Stimulated activated CD8-positive, alpha-beta memory T cell treated with anti-CD3 and anti-CD28 coated beads, Interleukin-15, amount 100 ng/mL, for 4 hours (primary cell): ENCODE results near the gene KMT2E.

Experiments used
- DNase-seq, 2 donors: peaks; one replicate each; pipeline ENCODE4 v3.0.0-alpha.2; 2020; ENCODE audit warnings: low read depth in 2 of 2

KMT2E gene

GRCh38 chr7:105007298-105007697, 6.7 kb upstream of the KMT2E start:
- no peak for DNase-seq

DNA sequence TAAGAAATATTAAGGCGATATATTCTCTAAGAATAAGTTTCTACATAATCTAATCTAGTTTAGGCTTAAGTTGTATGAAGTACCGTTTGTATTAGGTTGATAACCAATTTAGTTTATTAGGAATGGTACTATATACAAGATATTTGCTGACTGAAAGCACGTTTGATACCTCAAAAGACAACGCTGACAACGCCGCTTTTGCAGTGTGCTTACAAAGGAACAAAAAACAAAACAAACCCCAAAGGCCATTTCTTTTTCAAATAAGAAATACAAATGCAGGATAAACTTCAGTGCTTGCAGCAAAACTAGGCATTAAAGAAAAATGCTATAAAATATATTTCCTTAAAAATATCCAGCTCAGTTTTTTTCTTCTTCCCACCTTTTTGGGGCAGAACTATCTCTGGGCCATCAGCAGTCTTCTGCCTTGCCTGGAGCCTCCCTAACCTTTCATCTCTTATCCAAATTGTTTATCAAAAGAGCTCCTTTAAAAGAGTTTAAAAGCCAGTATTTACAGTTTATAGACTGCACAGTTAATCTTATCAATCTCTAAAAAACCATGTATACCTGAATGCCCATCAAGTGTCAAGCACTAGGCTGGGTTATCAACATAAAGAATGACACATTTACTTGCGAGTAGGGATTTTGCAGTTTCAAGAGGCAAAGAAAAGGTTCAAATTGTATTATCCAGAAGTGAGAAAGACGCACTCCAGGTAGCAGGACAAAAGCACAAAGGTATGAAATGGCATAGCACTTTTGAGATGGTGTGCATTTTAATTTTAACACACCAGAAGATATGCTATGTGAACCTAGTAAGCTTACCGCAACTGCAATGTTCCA, 4.1 kb upstream of the KMT2E start:
- DNase-seq, result no peak

GRCh38 chr7:105010504-105011130, 3.4 kb upstream of the KMT2E start:
- no peak for DNase-seq

- no peak for DNase-seq
Measured at GRCh38 chr7:105011141-105011830, 2.7 kb upstream of the KMT2E start.

DNA sequence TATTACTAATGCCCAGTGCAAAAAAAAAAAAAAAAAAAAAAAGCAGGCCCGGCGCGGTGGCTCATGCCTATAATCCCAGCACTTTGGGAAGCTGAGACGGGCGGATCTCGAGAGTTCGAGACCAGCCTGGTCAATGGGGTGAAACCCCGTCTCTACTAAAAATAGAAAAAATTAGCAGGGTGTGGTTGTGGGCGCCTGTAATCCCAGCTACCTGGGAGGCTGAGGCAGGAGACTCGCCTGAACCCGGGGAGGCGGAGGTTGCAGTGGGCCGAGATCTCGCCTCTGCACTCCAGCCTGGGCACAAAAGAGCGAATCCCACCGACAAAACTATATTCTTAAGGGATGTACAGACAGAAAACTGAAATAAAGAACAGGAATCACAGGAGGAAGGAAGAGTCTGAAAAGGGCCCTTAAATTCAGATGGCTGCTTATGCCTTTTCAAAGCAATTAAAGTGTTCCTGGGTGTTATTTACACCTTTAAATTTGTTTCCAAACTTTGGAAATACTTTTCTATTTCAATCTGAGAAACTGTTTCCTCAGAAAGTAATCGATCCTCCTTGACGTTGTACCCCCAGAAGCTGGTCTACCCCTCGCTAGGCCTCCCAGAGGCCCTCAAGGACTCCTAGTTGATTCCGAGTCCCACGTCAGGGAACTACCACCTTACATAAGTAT, 2.0 kb upstream of the KMT2E start:
- DNase-seq, result no peak

DNA sequence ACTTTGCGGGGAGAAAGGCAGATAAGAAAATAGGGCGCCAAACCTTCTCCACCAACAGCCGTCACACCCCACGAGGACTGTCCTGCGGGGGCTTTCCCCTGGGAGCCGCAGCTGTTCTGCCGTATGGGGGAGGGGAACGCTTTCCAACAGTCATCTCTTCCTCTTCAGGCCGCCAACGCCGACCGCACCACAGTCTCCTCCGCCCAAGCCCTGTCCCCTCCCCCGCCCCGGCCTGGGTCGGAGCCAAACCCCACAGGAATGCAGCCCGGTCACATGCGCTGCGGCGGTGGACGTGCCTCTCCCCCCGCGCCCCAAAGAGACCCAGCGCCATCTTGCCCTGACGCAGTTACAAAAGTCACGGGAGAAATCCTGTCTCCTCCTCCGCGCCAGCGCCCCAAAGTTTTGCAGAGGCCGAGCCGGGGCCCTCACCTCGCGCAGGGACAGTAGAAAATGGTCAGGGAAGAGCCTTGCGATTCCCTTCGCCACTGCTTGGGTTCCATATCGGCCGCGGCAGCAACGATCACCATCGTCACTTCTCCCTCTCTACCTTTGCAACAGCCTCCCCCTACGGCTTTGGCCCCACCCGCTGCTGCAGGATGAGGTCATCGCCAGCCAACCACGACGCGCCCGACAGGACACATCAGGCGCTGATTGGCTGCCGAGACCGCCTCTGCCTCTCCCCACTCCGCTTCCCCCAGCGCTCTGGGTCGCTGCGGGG, 1.3 kb upstream of the KMT2E start:
- peak; percentile 100 for DNase-seq

- DNase-seq, result peak; percentile 82 to 92
Measured at GRCh38 chr7:105013221-105013815, 687 bp upstream of the KMT2E start.

DNA sequence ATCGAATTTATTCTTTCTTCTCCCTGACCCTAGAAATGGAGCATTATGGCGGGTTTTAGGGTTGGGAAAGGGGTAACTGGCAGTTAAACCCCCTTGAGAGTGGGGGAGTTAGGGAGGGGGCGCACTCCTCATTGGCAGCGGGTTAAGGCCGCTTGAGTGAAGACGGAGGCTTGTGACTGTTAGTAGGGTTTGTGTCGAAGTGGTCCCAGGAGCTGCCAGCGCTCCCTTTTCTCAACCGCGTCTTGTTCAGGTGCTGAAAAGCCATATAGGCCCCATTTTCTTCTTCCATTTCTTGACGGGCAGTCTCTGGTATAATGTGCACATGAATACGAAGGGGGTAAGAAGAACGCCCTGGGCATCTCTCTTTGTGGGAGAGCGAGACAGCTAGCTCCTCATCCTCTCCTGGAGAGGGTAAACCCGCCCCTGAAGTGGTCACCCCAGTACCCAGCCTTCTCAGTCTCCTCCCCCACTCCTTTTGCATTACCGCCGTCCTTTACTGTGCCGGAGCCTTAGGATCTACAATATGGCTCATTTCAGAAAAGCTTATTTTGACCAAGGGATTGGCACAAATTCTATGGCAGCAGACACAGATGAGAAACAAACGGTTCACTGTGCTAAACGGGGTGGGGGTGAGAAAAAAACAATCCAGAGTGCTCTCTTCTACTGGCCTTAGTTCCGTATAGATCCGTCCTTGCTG, 836 bp downstream of the KMT2E start:
- peak in 1 of 2 donors; percentile 17 for DNase-seq

GRCh38 chr7:105015390-105015965, 1.5 kb downstream of the KMT2E start:
- DNase-seq, result no peak

- no peak for DNase-seq
Measured at GRCh38 chr7:105016068-105016708, 2.2 kb downstream of the KMT2E start.

GRCh38 chr7:105016709-105017656, 3.0 kb downstream of the KMT2E start:
- DNase-seq, result no peak

GRCh38 chr7:105017657-105018365, 3.8 kb downstream of the KMT2E start:
- no peak for DNase-seq

DNA sequence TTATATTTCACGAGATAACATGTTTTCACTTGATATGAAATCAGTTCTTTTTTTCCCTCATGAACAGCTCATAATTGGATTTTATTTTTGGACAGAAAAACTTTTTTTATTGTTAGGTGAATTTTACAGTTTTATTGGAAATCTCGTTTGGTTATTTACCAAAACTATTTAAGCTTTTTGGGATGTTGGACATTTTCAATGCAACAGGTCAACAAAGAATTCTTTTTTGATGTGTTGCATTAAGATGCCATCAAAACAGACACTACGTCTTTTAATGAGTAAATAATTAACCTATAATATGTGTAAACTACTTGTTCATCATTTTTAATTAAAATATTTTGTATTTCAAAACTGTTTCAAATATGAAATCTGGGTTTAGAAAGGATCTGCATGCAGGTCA, 5.3 kb downstream of the KMT2E start:
- no peak for DNase-seq

DNA sequence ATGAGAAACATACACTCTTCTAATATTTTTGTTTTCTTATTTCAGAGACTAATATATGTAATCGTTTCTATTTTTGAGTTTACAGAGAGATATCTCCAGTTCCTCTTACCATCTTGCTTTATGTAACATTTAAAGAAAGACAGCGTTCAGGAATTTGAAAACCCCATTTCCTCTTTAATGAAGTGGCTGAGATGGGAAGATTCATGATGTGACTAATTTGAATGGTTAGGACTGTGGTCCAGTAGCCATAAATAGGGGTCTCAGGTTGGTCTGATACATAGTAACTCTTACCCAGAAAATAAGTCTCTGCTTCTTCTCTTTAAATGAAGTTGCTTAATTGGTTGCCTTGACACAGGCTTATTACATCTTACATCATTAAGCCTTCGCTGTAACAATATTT, 6.9 kb downstream of the KMT2E start:
- no peak for DNase-seq

GRCh38 chr7:105021352-105021751, 7.3 kb downstream of the KMT2E start:
- DNase-seq, result no peak

- DNase-seq, result no peak
Measured at GRCh38 chr7:105021967-105022366, 8.0 kb downstream of the KMT2E start.

- no peak for DNase-seq
Measured at GRCh38 chr7:105022458-105022857, 8.5 kb downstream of the KMT2E start.

DNA sequence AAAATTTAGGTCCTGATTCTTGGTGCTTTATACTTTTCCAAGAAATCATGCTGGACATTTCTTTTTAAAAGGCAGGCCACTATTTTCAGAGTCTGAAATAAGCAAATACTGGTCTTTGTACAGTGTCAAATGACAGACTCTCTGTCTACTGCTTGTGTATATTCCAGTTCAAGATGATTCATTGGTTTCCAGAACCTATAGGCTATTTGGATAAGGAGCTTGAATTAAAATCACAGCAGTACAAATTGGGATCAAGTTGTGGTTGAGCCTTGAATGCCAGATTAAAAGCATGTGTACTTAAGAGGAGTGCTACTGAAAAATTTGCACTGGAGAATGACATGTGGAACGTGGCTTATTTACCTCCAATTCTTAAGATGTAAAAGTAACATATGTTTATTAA, 10.7 kb downstream of the KMT2E start:
- no peak for DNase-seq
